HG03139 (cell line): ENCODE results near the gene VANGL2.

Experiments
- ATAC-seq: cut with Tn5 transposase; IDR thresholded peaks from one replicate; pipeline ENCODE4 v1.9.1; 2021; ENCODE audit not compliant: unreplicated experiment

VANGL2 gene

DNA sequence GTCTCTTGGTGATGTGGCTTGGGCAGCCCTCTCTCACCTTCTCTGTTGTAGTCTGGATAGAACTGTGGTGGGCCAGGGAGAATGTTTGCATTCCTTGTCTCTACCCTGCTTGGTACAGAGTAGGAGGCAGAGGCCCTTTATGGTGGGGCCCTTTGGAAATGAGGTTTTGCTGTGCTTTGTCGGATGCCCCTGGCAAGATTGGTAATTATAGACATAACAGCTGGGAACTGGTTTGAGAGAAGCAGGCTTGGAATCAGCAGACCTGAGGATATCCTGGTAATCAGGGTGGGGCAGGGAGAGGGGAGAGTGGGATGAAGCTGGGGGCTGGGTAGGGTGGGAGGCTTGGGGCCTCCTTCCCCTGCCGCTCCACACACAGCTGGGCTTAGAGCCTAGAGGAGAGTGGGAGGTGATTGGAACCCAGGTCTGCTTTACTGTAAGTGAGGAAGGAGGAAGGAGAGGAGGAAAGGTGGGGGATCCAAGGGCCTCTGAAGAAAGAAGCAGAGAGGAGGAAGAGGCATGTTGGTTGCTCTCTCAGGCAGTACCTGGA lies 5.0 kb downstream of the VANGL2 start:
- no peak for ATAC-seq

DNA sequence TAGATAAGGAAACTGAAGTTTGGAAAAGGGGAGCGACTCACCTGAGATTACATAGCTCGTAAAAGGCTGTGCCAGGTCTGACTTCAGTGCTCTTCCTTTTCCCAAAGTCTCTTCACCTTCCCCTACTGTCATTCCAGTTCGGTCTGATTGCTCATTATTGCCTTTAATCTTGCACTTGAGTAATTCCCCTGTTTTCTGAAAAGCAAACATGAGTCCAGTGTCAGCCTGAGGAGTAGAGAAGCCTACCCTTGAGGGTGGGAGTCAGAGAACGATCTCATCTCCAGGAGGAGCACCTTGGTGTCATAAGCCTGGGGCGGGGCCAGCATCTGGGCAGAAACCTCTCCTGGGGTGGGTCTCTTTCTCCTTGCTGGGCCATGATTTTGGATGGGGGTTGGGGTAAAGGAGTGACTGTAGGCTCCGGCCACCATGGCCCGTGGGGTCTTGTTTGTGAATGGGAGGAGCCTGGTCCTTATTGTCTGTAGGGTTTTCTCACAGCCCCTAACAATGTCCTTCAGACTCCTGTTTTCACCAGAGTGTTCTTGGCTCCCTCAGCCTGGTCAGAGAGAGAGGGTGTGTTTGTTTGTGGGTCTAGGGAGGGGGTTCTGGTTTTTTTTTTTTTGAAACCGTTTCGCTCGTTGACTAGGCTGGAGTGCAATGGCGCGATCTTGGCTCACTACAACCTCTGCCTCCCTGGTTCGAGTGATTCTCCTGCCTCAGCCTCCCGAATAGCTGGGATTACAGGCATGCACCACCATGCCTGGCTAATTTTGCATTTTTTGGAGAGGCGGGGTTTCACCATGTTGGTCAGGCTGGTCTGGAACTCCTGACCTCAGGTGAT lies 6.0 kb downstream of the VANGL2 start:
- ATAC-seq = no peak

DNA sequence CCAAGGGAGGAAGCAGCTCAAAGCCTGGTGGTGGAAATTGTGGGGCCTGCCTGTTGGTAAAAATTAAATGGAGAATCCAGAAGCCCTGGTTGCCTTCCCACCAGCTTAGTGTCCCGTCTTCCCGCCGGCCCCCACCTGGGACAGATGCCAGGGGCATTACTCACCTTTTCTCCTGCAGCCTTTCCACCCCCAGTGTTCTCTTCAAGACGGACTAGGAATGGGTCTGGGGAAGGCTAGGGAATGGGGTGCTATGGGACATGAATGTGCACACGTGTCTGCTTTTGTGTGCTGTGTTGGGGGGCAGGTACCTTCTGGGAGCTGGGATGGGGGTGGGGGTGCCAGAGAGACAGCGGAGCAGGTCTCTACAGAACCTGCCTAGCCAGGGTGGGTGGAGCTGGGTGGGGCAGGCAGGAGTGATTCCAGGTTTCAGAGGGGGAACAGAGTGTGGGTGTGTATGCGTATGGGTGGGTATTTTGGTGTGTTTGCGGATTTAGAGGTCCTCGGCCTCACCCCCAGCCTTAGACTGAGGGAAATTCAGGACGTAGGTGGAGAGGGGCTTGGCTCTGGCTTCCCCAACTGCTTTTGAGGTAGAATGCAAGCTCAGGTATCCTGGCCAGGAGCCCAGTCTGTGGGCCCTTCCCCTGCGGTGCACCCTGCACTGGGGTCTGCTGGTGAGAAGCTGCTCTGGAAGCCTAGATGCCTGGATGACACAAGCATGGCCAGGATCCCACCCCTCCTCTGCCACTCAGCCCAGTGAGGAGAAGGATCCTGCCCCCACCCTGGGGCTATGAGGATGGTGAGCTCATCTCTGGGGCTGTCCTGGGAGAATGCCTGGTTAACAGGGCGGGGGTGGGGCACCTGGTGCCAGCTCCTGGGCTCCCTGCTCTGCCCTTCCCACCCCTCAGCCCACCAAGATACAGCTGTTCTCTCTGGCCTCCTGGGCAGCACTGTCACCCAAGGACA lies 7.8 kb downstream of the VANGL2 start:
- ATAC-seq = no peak

DNA sequence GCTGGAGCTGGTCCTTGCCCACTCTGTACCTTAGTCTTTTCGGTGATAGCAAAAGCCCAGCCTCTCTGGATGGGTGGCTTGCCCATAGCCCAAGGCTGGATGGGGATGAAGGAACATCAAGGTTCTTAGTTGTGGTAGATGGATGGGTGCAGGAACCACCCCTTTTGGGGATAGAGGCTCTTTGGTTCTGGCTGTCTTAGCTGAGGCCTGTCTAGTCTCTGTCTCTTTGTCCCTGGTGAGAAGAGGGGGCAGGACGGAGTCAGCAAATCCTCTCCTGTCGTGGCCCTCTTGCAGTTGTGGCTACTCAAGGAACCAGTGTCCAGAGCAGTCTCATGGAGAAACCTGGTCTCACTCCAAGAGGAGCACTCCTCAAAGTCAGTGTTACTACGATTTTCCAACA lies 8.5 kb downstream of the VANGL2 start:
- no peak for ATAC-seq

DNA sequence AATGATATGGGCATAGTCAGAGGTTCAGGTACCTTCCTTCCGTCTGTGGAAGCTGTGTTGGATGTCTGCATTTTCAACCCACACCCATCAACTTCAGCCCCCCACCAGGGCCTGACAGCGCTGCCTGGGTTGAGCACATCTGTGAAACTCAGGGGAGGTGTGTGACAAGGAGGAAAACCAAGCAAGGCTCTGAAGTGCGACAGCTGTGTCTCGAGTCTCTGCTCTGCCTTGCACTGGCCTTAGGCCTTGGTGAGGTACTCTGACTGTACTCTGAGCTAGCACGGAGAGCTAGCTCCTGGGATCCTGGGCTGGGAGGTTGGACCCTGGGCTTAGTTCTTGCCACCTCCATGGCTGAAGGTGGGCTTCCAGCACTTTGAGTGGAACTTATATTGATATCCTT lies 9.1 kb downstream of the VANGL2 start:
- ATAC-seq = no peak

DNA sequence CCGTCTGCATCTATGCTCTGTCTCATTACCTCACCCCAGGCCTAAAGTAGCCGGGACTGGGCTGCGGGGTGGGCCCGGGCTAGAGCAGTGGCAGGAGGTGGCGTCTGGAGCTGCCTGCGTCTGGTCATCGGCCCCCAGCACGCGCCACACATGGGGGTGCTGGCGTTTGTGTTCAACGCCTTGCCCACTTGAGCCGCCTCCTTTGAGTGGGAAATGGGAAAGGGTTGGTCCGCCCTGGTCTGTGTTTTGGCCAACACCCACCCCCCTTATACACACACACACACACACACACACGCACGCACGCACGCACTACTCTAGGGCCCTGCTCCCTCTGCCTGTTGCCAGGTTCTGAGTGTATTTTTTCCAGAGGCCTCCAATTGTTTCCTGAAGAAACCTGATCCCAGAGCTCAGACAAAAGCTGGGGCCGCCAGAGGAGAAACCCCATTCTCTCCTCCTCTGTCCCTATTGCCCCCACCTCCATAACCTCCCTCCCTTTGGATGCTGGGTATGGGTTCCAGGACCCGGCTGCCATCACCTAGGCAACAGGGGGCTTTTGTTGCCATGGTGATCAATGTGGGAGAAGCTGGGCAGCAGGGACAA lies 10.1 kb downstream of the VANGL2 start:
- no peak for ATAC-seq

DNA sequence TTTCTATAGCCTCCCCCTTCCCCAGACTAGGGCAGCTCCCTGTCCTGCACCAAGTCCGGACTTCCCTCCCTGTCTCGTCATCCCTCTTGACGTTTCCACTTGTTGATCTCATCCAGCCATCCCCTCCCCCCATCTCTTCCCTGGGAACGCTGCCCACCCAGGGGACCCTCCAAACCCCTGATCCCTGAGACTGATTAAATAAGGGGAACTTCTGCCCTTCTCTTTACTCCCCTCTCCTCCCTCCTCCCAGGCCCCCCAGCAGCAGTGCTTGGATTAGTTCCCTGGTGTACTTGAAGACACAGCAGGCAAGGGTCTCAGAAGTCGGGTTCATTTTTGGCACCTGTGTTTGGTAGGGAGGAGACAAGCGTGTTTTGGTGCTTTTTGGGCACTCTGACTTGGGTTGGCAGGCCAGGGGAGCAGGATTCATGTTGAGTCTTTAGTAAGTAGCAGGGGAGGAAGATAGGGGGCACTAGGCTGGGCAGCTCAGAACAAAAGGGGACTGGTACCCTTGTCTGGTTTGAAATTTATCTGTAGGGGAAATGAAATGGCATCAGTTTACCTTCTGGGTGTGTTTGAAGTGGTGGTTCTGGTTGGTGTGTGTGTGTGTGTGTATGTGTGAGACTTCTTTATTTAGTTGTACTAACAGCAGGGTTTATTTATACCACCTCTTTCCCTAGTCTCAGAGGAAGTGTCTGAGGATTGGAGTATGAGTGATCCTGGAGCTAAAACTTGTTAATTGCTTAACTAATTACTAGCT lies 11.1 kb downstream of the VANGL2 start:
- no peak for ATAC-seq

DNA sequence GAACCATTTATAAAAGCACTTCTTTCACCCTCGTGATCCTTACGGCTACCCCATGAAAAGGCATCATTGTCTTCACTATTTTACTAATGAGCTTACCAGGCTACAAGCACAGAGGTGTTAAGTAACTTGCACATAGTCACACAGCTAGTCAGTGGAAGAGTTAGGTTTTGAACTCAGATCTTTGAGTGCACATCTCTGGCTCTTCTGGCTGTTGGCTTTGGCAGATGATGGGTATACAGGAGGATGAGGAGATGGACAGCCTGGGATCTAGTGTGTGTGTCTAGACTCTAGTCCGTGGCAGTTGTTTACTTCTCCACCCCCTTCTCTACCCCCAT lies 11.6 kb downstream of the VANGL2 start:
- ATAC-seq = no peak

DNA sequence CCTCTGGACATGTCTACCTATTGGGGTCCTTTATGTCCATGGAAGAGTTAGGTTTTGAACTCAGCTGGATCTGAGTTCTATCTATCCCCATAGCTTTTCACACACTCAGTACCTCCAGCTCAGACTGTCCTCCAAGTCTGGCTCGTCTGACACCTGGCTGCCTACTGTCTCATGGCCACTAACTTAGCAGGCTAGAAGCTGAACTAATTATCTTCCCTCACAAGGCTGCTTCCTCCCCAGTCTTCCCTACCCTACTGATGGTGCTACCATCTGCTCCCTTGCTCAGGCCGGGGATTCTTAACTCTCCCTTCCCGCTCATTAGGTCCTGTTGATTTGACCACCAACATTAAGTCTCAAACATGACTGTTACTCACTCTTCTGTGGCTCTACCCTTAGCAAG lies 13.4 kb downstream of the VANGL2 start:
- no peak for ATAC-seq

DNA sequence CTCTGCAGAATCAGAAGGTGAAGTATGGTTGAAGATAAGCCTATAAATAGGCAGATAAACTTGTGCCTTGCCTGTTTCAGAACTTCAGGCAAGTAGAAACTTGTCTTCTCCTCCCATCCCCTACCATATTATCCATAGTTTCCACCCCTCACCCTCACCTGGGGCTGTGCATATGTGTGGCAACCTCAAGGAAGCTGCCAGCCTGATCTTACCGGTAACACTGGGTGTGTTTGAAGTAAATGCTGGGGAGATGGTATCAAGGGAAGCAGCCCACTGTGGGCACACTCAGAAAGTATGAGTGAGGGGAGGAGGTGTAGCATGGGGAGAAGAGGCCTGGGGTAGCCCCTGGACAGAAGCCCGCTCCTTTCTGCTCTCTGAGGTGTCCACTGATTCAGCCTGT lies 14.5 kb downstream of the VANGL2 start:
- ATAC-seq = no peak

DNA sequence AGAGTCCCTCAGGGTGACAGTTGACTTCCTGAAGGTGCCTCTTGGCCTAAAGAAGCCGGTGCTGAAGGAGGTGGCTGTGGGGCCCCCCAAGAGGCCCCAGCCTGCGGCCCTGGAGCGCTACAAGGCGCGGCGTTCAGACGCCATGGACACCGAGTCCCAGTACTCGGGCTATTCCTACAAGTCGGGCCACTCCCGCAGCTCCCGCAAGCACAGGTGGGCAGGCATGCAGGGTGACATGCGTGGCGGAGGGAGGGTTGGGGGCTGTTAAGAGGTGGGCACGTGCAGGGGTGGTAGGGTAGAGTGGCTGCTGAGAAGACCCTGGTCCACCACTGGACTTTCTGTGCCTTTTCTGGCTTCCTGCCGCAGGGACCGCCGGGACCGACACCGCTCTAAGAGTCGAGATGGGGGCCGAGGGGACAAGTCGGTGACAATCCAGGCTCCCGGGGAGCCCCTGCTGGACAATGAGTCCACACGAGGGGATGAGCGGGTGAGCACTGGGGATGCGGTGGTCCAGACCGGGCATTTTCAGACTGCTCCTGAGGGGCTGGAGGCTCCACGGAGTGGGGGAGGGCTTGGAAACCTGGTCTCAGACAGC lies 15.4 kb downstream of the VANGL2 start:
- no peak for ATAC-seq

DNA sequence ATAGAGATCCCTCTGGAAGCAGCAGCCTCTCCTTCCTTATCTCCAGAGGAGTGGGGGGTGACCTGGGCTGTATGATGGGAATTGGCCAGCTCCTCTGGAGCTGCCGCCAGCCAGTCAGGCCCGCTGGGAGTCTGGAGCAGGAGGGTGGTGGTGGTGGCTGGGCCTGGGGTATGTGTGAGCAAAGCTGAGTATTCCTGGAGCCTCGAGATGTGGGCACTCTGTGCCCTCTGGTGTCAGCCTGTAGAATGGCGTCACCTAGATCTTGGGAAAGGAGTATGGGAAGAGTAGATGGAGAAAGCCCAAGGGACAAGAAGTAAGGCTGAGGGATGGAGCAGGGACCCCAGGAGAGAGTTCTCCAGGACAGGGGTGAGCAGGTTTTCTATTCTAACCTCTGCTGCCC lies 16.0 kb downstream of the VANGL2 start:
- ATAC-seq = no peak

DNA sequence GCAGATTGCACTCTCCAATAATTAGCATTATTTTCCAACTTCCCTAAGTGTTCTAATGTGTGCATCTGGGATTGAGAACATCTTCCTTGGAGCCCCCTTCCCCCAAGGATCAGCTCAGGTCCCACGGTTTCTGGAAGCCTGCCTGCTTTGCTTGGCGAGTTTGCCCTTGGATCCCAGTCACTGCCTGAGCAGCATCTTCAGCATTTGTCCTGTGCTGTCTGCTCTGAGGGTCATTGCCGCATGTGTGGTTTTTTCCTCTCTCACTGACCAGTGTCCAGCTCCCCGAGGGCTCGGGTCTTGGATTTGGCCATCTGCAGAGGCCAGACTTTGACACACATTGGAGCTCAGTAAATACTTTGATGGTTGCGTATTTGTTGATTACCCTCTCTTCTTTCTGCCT lies 18.1 kb downstream of the VANGL2 start:
- no peak for ATAC-seq

DNA sequence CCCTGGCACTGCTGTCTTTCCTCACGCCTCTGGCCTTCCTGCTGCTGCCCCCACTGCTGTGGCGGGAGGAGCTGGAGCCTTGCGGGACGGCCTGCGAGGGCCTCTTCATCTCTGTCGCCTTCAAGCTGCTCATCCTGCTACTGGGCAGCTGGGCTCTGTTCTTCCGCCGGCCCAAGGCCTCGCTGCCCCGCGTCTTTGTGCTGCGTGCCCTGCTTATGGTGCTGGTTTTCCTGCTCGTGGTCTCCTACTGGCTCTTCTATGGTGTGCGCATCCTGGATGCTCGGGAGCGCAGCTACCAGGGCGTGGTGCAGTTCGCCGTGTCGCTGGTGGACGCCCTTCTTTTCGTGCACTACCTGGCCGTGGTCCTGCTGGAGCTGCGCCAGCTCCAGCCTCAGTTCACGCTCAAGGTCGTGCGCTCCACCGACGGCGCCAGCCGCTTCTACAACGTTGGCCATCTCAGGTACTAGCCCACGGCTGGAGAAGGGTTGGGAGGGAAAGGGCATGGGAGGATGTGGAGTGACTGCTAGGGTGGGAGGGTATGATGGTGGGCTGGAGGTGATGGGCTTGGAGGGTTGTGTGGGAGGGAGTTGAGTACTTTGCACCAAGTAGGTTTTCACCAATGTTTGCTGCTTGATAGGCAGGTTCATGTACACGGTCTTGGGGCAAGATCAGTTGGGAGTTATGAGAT lies 18.9 kb downstream of the VANGL2 start:
- no peak for ATAC-seq

DNA sequence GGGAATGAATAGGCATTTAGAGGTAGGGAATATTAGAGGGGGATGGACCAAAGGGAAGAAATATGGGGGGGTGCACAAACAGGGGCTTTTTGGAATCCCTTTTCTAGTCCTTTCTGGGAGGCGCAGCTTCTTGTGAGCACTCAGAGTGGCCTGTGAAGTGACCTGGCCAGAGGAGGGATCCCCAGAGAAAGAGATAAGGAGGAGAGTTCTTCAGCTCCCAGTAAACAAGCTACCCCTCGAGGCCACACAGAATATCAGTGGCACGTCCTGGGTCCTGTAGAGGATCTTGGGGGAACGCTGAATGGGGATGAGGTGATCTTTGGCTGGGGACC lies 19.4 kb downstream of the VANGL2 start:
- ATAC-seq = no peak

DNA sequence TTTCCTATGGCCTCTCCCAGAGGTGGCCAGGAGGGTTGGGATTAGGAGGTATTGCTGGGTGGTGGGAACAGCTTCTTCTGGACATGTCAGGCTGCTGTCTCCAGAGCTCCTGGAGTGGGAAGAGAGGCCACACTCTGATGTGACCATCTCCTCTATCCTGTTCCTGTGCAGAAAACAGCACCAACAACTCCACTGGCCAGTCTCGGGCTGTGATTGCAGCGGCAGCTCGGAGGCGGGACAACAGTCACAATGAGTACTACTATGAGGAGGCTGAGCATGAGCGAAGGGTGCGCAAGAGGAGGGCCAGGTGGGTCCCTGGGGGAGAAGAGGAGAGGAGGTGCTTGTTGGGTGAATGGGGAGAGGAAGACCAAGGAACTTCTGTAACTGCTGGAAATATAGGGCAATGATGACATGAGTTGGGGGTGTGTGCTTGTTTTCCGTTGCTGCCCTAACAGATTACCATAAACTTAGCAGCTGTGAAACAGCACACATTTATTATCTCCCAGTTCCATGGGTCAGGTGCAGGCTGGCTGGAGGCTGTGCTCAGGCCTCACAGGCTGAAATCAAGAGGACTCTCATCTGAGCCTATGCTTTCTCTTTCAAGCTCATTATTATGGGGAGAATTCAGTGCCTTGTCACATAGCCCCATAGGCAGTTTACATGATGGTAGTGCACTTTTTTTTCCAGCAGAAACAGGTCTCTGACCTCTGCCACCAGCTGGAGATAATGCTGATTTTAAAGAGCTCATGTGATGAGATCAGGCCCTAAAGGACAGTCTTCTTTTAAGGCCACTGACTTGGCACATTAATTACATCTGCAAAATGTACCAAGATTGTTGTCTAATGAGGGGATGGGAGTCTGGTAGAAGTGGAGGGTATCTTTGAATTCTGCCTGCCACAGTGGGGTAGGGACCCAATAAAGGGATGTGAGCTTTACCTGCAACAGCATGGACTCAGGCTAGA lies 20.8 kb downstream of the VANGL2 start:
- no peak for ATAC-seq

DNA sequence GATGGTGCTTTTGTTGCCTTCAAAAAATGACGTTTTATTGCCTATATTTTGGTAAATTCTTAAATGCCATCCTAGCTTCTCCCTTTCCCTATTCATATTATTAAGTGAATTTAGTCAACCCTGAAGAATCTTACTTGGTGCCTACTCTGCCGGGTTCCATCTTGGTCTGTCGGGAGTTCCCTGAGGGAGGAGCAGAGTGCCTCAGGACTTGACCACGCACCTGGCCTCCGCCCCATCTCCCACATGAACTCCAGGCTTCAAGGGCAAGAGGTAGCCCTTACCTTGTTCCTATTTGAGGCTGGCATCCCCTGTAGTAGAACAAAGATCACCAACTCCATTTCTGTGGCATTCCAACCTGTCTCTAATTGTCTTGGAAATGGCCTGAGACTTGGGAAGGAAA lies 21.5 kb downstream of the VANGL2 start:
- ATAC-seq = no peak

DNA sequence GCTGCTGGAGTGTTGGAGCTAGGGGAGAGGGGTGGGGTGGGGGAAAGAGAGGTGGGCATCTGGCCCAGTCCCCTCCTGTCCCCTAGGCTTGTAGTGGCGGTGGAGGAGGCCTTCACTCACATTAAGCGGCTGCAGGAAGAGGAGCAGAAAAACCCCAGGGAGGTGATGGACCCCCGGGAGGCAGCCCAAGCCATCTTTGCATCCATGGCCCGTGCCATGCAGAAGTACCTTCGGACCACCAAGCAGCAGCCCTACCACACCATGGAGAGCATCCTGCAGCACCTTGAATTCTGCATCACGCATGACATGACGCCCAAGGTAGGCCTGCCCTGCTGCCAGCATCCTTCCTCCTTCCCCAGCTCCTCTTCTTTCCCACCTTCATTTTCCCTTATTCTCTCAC lies 23.6 kb downstream of the VANGL2 start:
- no peak for ATAC-seq

DNA sequence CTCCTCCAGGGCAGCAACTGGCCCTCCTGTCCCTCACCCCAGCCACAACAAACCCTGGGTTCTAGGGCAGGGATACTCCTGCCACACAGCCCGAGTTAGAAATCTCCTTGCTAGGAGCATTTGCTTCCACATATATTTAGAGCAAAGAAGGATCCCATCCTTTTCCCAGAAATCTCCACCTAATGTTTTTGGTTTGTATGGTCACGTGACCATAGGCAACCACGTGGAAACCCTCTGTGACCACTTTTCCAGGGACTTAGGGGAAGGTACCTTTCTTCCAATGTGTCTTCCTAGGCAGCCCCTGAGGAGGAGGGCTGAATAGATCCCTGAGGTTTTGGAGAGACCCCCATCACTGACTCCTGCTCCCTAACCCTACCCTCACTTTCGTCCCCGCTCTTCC lies 25.5 kb downstream of the VANGL2 start:
- no peak for ATAC-seq
